Endothelial cell of umbilical vein (primary cell): Measurements from ENCODE around the gene SYNDIG1. TPM values are rescaled to one million over a fixed set of nuclear protein-coding genes. Genes with fewer than 3 reads are reported as not detected.

Source experiments
- BruUV-seq: library from RNA; stranded (reverse); fragments of 400-500 nt; replicated peaks from 2 replicates; lab custom pipeline; 2021; lab: Mats Ljungman, UMichigan
- CTCF ChIA-PET: fragments of 300-600, 350-600 bp; sonication (Branson Sonifier 250); formaldehyde crosslinking; loops from one replicate; lab custom pipeline; 2021; ENCODE audit warnings: antibody characterized with exemption, inconsistent platforms; lab: Charles Lee
- POLR2A ChIA-PET: fragments of 300-600, 350-600 bp; sonication (Branson Sonifier 250); formaldehyde crosslinking; loops from one replicate; lab custom pipeline; 2021; ENCODE audit warnings: antibody characterized with exemption, inconsistent platforms; lab: Charles Lee
- DNase-seq: peaks from one replicate; pipeline ENCODE4 v3.0.0-alpha.2; 2011; ENCODE audit warnings: low read depth, low spot score
- FAIRE-seq: peaks from 2 replicates; lab custom pipeline; 2011; peaks lifted over from hg19 to GRCh38; lab: Jason Lieb, UNC
- H2AFZ ChIP-seq: 2 replicates; pipeline ENCODE4 v1.6.0; 2012; ENCODE audit warnings: low read depth, low read length, control low read depth, inconsistent platforms
- H3K27ac ChIP-seq: 2 replicates; pipeline ENCODE4 v1.5.1; 2011; ENCODE audit warnings: low read depth, mild to moderate bottlenecking, control low read depth, low read length, moderate library complexity; ENCODE audit not compliant: insufficient read depth
- H3K27me3 ChIP-seq, 2 experiments: 2 replicates each; pipeline versions ENCODE4 v1.6.0 to v1.6.1; 2011; ENCODE audit warnings: low read length in 2 of 2, mixed read lengths in 1 of 2; ENCODE audit not compliant: control insufficient read depth in 2 of 2, insufficient read depth in 2 of 2
- H3K36me3 ChIP-seq, 2 experiments: 2 replicates in 1 of 2; 3 replicates in 1 of 2; pipeline ENCODE4 v1.5.1; 2011; ENCODE audit warnings: low read length in 2 of 2, mild to moderate bottlenecking in 1 of 2, moderate library complexity in 1 of 2; ENCODE audit not compliant: control insufficient read depth in 2 of 2, insufficient read depth in 2 of 2; ENCODE audit errors: extremely low read depth in 1 of 2
- H3K4me1 ChIP-seq: 3 replicates; pipeline ENCODE4 v1.5.1; 2011; ENCODE audit warnings: mild to moderate bottlenecking, low read length; ENCODE audit not compliant: control insufficient read depth, insufficient read depth; ENCODE audit errors: extremely low read depth
- H3K4me2 ChIP-seq: 2 replicates; pipeline ENCODE4 v1.6.1; 2011; ENCODE audit warnings: low read length, control low read depth, mixed read lengths; ENCODE audit not compliant: insufficient read depth
- H3K4me3 ChIP-seq, 3 experiments: fragments of 200-600 bp in 1 of 3; sonication (generic), shearing (Covaris generic) in 1 of 3; replicated peaks in 1 of 3; 2 replicates each; pipeline ENCODE4 v1.5.1; 2011 to 2016; ENCODE audit warnings: control low read depth in 3 of 3, low read length in 3 of 3, mild to moderate bottlenecking in 2 of 3, inconsistent platforms in 1 of 3, low read depth in 1 of 3, moderate library complexity in 1 of 3; ENCODE audit not compliant: insufficient read depth in 1 of 3
- H3K79me2 ChIP-seq: 2 replicates; pipeline ENCODE4 v1.6.0; 2012; ENCODE audit warnings: low read length, inconsistent platforms; ENCODE audit not compliant: control insufficient read depth, insufficient read depth
- H3K9ac ChIP-seq: replicated peaks from 2 replicates; pipeline ENCODE3; 2011; ENCODE audit warnings: low read length, control low read depth; ENCODE audit not compliant: insufficient read depth; ENCODE audit errors: extremely low read depth
- H3K9me1 ChIP-seq: replicated peaks from 3 replicates; pipeline ENCODE4 v1.6.0; 2011; ENCODE audit warnings: mild to moderate bottlenecking, low read length; ENCODE audit not compliant: control insufficient read depth, insufficient read depth; ENCODE audit errors: extremely low read depth
- H3K9me3 ChIP-seq: replicated peaks from 2 replicates; pipeline ENCODE4 v1.5.1; 2012; ENCODE audit warnings: low read length, inconsistent platforms; ENCODE audit not compliant: control insufficient read depth, insufficient read depth
- H4K20me1 ChIP-seq: replicated peaks from 2 replicates; pipeline ENCODE3; 2011; ENCODE audit warnings: mild to moderate bottlenecking, low read length; ENCODE audit not compliant: control insufficient read depth, insufficient read depth; ENCODE audit errors: extremely low read depth
- CTCF ChIP-seq, 2 donors: IDR thresholded peaks; 1 replicate in 1 of 2; 2 replicates in 1 of 2; pipeline ENCODE4 v1.5.1; 2011; ENCODE audit warnings: low read length in 2 of 2, mild to moderate bottlenecking in 2 of 2, moderate library complexity in 2 of 2, control low read depth in 1 of 2, inconsistent platforms in 1 of 2, low read depth in 1 of 2; ENCODE audit not compliant: insufficient read depth in 1 of 2; ENCODE audit errors: extremely low read depth in 1 of 2
- EZH2 ChIP-seq: IDR thresholded peaks from 2 replicates; pipeline ENCODE4 v1.6.1; 2012; ENCODE audit warnings: borderline replicate concordance, low read depth, mild to moderate bottlenecking, moderate library complexity, low read length, inconsistent platforms; ENCODE audit not compliant: severe bottlenecking
- FOS ChIP-seq: IDR thresholded peaks from 2 replicates; pipeline ENCODE4 v1.6.1; 2011; ENCODE audit warnings: mild to moderate bottlenecking, low read length, moderate library complexity, borderline replicate concordance; ENCODE audit not compliant: insufficient read depth
- GATA2 ChIP-seq: IDR thresholded peaks from 2 replicates; pipeline ENCODE4 v1.7.0; 2011; ENCODE audit warnings: low read depth, mild to moderate bottlenecking, moderate library complexity, mixed read lengths, low read length; ENCODE audit not compliant: insufficient read length, insufficient read depth
- JUN ChIP-seq: IDR thresholded peaks from 2 replicates; pipeline ENCODE4 v1.6.1; 2011; ENCODE audit warnings: borderline replicate concordance, low read depth; ENCODE audit not compliant: insufficient read length, insufficient read depth
- MAX ChIP-seq: IDR thresholded peaks from 2 replicates; pipeline ENCODE4 v1.6.1; 2011; ENCODE audit not compliant: insufficient read depth, insufficient read length
- MYC ChIP-seq: IDR thresholded peaks from one replicate; pipeline ENCODE4 v1.6.1; 2011; ENCODE audit warnings: mild to moderate bottlenecking, low read depth, low read length
- POLR2A ChIP-seq: IDR thresholded peaks from 2 replicates; pipeline ENCODE4 v1.6.1; 2012; ENCODE audit warnings: low read depth, mild to moderate bottlenecking, control low read depth, low read length
- POLR2AphosphoS5 ChIP-seq: IDR thresholded peaks from 2 replicates; pipeline ENCODE4 v1.6.1; 2012; ENCODE audit warnings: low read depth, mild to moderate bottlenecking, control low read depth, low read length, moderate library complexity; ENCODE audit not compliant: insufficient read depth
- dilution Hi-C: fragments of 300-500 bp; cut with MboI; formaldehyde crosslinking; loops from one replicate; pipeline ENCODE4 v1.15.0; 2019; ENCODE audit warnings: low sequenced_read_pairs; ENCODE audit not compliant: extremely low pct_ligation_motif_present
- intact Hi-C: fragments of 100-400 bp; cut with micrococcal nuclease; formaldehyde crosslinking; loops from one replicate; pipeline ENCODE4 v1.10.0; 2022
- polyA plus RNA-seq, 4 experiments: library from polyadenylated mRNA; depleted of rRNA in 3 of 4; stranded (reverse) in 3 of 4; unstranded in 1 of 4; fragments of >200 nt; gene quantifications; 2 replicates each; pipeline versions ENCODE4 v1.2.1 to v1.2.3, GENCODE V29; 2011 to 2012; ENCODE audit warnings: missing spikeins in 1 of 4
- total RNA-seq: library from RNA; stranded (reverse); gene quantifications from 2 replicates; pipeline ENCODE4 v1.2.3, GENCODE V29; 2021

Gene SYNDIG1
- total and polyA plus RNA-seq, 2 donors (not counting 3 experiments of a cell fraction or from before 2014, with no cell fraction given), result not detected

- H3K27ac ChIP-seq, result no peak overlapping the region
- no peaks in the 10 kb centered on the region for H3K9me1 ChIP-seq
- dilution Hi-C loops (no loop called here), intact Hi-C loops (no loop called here)
- peaks cover 4% of the 10 kb centered on the region for H3K9me3 ChIP-seq
- BruUV-seq, result no TSS peak
- no peaks in the 10 kb centered on the region for H4K20me1 ChIP-seq
- FAIRE-seq (no peak), DNase-seq (no peak)
- H3K4me3 ChIP-seq, result no peak overlapping the region
- no peak overlapping the region for H3K9ac ChIP-seq
- H3K4me1 ChIP-seq, result no peaks in the 10 kb centered on the region
- H3K36me3 ChIP-seq, result no peaks in the 10 kb centered on the region
- no peak overlapping the region for H3K4me2 ChIP-seq
- TF ChIP-seq GATA2 (no peak), MYC (no peak), POLR2A (no peak), CTCF (IDR thresholded peaks at IDR 0.05; ENCODE audit: extremely low read depth in 1 of 2, insufficient read depth in 1 of 2, low read depth in 1 of 2, low read length in 2 of 2) (no peak), POLR2AphosphoS5 (no peak), EZH2 (no peak), FOS (no peak), MAX (no peak), JUN (no peak)
- POLR2A ChIA-PET, result no interaction called here
- CTCF ChIA-PET, result no interaction called here
- no peak overlapping the region for H2AFZ ChIP-seq
- no peaks in the 10 kb centered on the region for H3K79me2 ChIP-seq
- no peaks in the 10 kb centered on the region for H3K27me3 ChIP-seq
These were observed 37.3 kb downstream of the SYNDIG1 start for GRCh38 chr20:24506696-24507095.
